HepG2 (cell line): Measurements from ENCODE around the gene AIP. TPM values are rescaled to one million over a fixed set of nuclear protein-coding genes. Genes with fewer than 3 reads are reported as not detected.

Experiments
- ATAC-seq: fragments of 200-7000 bp; cut with Tn5 transposase; 3 replicates; pipeline ENCODE4 v1.9.1; 2020; ENCODE audit warnings: mild to moderate bottlenecking, moderate library complexity
- BruUV-seq: library from RNA; stranded (reverse); fragments of 400-500 nt; replicated peaks from 2 replicates; lab custom pipeline; 2021; lab: Mats Ljungman, UMichigan
- CTCF ChIA-PET: fragments of 300-600 bp; formaldehyde crosslinking; extraction: SDS; loops from one replicate; lab custom pipeline; 2021; ENCODE audit warnings: low total read pairs, inconsistent platforms, low intra/inter-chr PET ratio; lab: Yijun Ruan, JAX
- POLR2A ChIA-PET: fragments of 350-600 bp; sonication (Branson Sonifier 250); formaldehyde crosslinking; loops from one replicate; lab custom pipeline; 2020; ENCODE audit warnings: antibody characterized with exemption, inconsistent platforms; lab: Yijun Ruan, JAX
- DNase-seq: peaks from one replicate; pipeline ENCODE4 v3.0.0-alpha.2; 2015; ENCODE audit warnings: low spot score
- FAIRE-seq: peaks from 3 replicates; lab custom pipeline; 2011; peaks lifted over from hg19 to GRCh38; lab: Jason Lieb, UNC
- H2AFZ ChIP-seq: one replicate; pipeline ENCODE4 v1.6.1; 2011; ENCODE audit warnings: low read length, inconsistent platforms
- H3K27ac ChIP-seq: fragments of 300-600 bp; 3 replicates; pipeline ENCODE4 v1.8.0; 2011; ENCODE audit warnings: mixed run types, mild to moderate bottlenecking, mixed read lengths, low read length, inconsistent platforms; ENCODE audit not compliant: insufficient read depth; ENCODE audit errors: extremely low read length
- H3K27me3 ChIP-seq, 2 experiments: fragments of 200-600 bp in 1 of 2; 2 replicates in 1 of 2; 3 replicates in 1 of 2; pipeline versions ENCODE4 v1.6.0 to v1.8.0; 2011; ENCODE audit warnings: low read length in 2 of 2, mild to moderate bottlenecking in 2 of 2, moderate library complexity in 2 of 2, inconsistent platforms in 1 of 2; ENCODE audit not compliant: insufficient read depth in 2 of 2, control insufficient read depth in 1 of 2
- H3K36me3 ChIP-seq, 2 experiments: fragments of 200-600 bp in 1 of 2; replicated peaks in 1 of 2; 2 replicates in 1 of 2; 3 replicates in 1 of 2; pipeline versions ENCODE4 v1.5.1 to v1.8.0; 2011; ENCODE audit warnings: low read length in 2 of 2, inconsistent platforms in 1 of 2; ENCODE audit not compliant: insufficient read depth in 2 of 2, control insufficient read depth in 1 of 2
- H3K4me1 ChIP-seq: 2 replicates; pipeline ENCODE4 v1.5.1; 2012; ENCODE audit warnings: low read length, inconsistent platforms; ENCODE audit not compliant: insufficient read depth
- H3K4me2 ChIP-seq: 2 replicates; pipeline ENCODE4 v1.6.0; 2011; ENCODE audit warnings: low read depth, low read length, inconsistent platforms
- H3K4me3 ChIP-seq, 3 experiments: fragments of 200-600 bp in 1 of 3; sonication (generic), shearing (Covaris generic) in 1 of 3; replicated peaks in 1 of 3; 2 replicates each; pipeline ENCODE4 v1.5.1; 2011 to 2016; ENCODE audit warnings: low read length in 3 of 3, inconsistent platforms in 2 of 3, low read depth in 2 of 3, mild to moderate bottlenecking in 2 of 3, control low read depth in 1 of 3, mixed read lengths in 1 of 3; ENCODE audit not compliant: insufficient read depth in 1 of 3
- H3K79me2 ChIP-seq: one replicate; pipeline ENCODE4 v1.6.1; 2011; ENCODE audit warnings: low read length, inconsistent platforms; ENCODE audit not compliant: insufficient read depth
- H3K9ac ChIP-seq: 2 replicates; pipeline ENCODE4 v1.6.0; 2011; ENCODE audit warnings: mild to moderate bottlenecking, low read depth, low read length, inconsistent platforms; ENCODE audit not compliant: insufficient read depth
- H3K9me3 ChIP-seq: 2 replicates; pipeline ENCODE4 v1.5.1; 2012; ENCODE audit warnings: mild to moderate bottlenecking, low read length
- H4K20me1 ChIP-seq: 2 replicates; pipeline ENCODE4 v1.6.0; 2011; ENCODE audit warnings: inconsistent platforms, mild to moderate bottlenecking, low read length, moderate library complexity; ENCODE audit not compliant: insufficient read depth
- CENPT ChIP-seq: sonication (generic); formaldehyde crosslinking; IDR thresholded peaks from 2 replicates; pipeline ENCODE4 v1.8.0; 2022; ENCODE audit warnings: low read depth, mild to moderate bottlenecking, moderate library complexity, missing genetic modification reagents
- FOXA3 ChIP-seq: IDR thresholded peaks from 2 replicates; pipeline ENCODE4 v1.6.1; 2016; ENCODE audit warnings: missing genetic modification reagents, missing compliant biosample characterization
- GTF2F1 ChIP-seq: fragments of 150-350 bp; IDR thresholded peaks from 2 replicates; pipeline ENCODE4 v1.6.1; 2014; ENCODE audit warnings: low read length
- HDAC2 ChIP-seq: sonication (generic); formaldehyde crosslinking; IDR thresholded peaks from 2 replicates; pipeline ENCODE4 v1.4.0; 2020; ENCODE audit warnings: missing genetic modification reagents
- HOXA3 ChIP-seq: sonication (generic); formaldehyde crosslinking; IDR thresholded peaks from 2 replicates; pipeline ENCODE4 v1.5.0; 2020; ENCODE audit warnings: missing genetic modification reagents
- MEIS1 ChIP-seq: sonication (generic); formaldehyde crosslinking; IDR thresholded peaks from 2 replicates; pipeline ENCODE4 v1.9.0; 2021; ENCODE audit warnings: mild to moderate bottlenecking, missing genetic modification reagents, moderate library complexity, borderline replicate concordance
- SUZ12 ChIP-seq: fragments of 150-350 bp; IDR thresholded peaks from 2 replicates; pipeline ENCODE4 v1.6.1; 2014; ENCODE audit warnings: low read depth, low read length
- TBX3 ChIP-seq: fragments of 450-650 bp; IDR thresholded peaks from 2 replicates; pipeline ENCODE4 v1.6.1; 2017; ENCODE audit warnings: antibody characterized with exemption, mild to moderate bottlenecking, inconsistent platforms, borderline replicate concordance
- XRCC5 ChIP-seq: fragments of 200-400 bp; formaldehyde crosslinking; optimal IDR thresholded peaks from 2 replicates; pipeline ENCODE3; 2017; ENCODE audit warnings: mild to moderate bottlenecking, low read length
- ZFP36L2 ChIP-seq: sonication (generic); formaldehyde crosslinking; IDR thresholded peaks from 2 replicates; pipeline ENCODE4 v1.4.0; 2020; ENCODE audit warnings: missing genetic modification reagents
- ZNF225 ChIP-seq: sonication (generic); formaldehyde crosslinking; IDR thresholded peaks from 2 replicates; pipeline ENCODE4 v1.4.0; 2020; ENCODE audit warnings: mild to moderate bottlenecking, missing genetic modification reagents
- ZNF331 ChIP-seq: sonication (generic); formaldehyde crosslinking; IDR thresholded peaks from 2 replicates; pipeline ENCODE4 v1.4.0; 2020; ENCODE audit warnings: missing genetic modification reagents
- WGBS: methylation state at CpG from one replicate; pipeline ENCODE4 v1.1.6; 2017; ENCODE audit warnings: low lambda C conversion rate; 5-methylcytosine and 5-hydroxymethylcytosine counted together
- in situ Hi-C: cut with HindIII; loops from 2 replicates; pipeline ENCODE4 v1.10.0; 2017; ENCODE audit warnings: low pct_unique_long_range_greater_than_20kb; ENCODE audit not compliant: extremely low pct_ligation_motif_present
- intact Hi-C: fragments of 100-400 bp; cut with micrococcal nuclease; formaldehyde crosslinking; loops from one replicate; pipeline ENCODE4 v1.10.0; 2022; ENCODE audit not compliant: unreplicated experiment
- polyA plus RNA-seq, 8 experiments: library from polyadenylated mRNA; depleted of rRNA in 3 of 8; stranded (reverse) in 7 of 8; unstranded in 1 of 8; fragments of >200 nt; fragmentation: Illumina TruSeq in 4 of 8; extraction: Trizol in 4 of 8; gene quantifications; 2 replicates each; pipeline versions ENCODE4 v1.2.1 to v1.2.3, GENCODE V29; 2011 to 2016; ENCODE audit warnings: low read depth in 4 of 8, missing spikeins in 1 of 8, mixed read lengths in 1 of 8; ENCODE audit not compliant: insufficient read depth in 1 of 8
- total RNA-seq, 5 experiments: library from RNA; depleted of rRNA; stranded (reverse); fragments of >200 nt; fragmentation: Illumina TruSeq; extraction: Trizol; gene quantifications; 2 replicates each; pipeline ENCODE4 v1.2.3, GENCODE V29; 2016; ENCODE audit warnings: low read depth in 1 of 5
- TF ChIP-seq, protein P1 (sequence below): sonication (generic); formaldehyde crosslinking; IDR thresholded peaks from 2 replicates; pipeline ENCODE4 v1.5.0; 2020; ENCODE audit warnings: missing genetic modification reagents
- TF ChIP-seq, protein P2 (sequence below): sonication (generic); formaldehyde crosslinking; IDR thresholded peaks from 2 replicates; pipeline ENCODE4 v1.4.0; 2020; ENCODE audit warnings: mild to moderate bottlenecking, missing genetic modification reagents
- TF ChIP-seq, protein P3 (sequence below): sonication (generic); formaldehyde crosslinking; IDR thresholded peaks from 2 replicates; pipeline ENCODE4 v1.8.0; 2022; ENCODE audit warnings: mild to moderate bottlenecking, missing genetic modification reagents, moderate library complexity
- TF ChIP-seq, protein P4 (sequence below): IDR thresholded peaks from 2 replicates; pipeline ENCODE4 v1.6.1; 2016; ENCODE audit warnings: low read depth

Gene AIP
- total and polyA plus RNA-seq, 2 of the 13 experiments (the other 11 are each of a cell fraction or from before 2014, with no cell fraction given): 51.8 to 110 TPM

- TF ChIP-seq, protein P1, sequence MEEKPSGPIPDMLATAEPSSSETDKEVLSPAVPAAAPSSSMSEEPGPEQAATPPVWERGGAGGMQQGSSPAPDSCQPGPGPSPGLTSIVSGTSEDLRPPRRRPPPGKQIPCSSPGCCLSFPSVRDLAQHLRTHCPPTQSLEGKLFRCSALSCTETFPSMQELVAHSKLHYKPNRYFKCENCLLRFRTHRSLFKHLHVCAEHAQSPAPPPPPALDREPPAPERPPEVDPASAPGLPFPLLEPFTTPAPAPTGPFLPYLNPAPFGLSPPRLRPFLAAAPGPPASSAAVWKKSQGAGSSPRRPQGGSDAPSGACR: no peak
- no peak for TF ChIP-seq CENPT
- no peak for TF ChIP-seq FOXA3 (CRISPR knock-in tag)
These were observed 13.3 kb downstream of the AIP start (continued) for GRCh38 chr11:67496113-67496512.

DNA sequence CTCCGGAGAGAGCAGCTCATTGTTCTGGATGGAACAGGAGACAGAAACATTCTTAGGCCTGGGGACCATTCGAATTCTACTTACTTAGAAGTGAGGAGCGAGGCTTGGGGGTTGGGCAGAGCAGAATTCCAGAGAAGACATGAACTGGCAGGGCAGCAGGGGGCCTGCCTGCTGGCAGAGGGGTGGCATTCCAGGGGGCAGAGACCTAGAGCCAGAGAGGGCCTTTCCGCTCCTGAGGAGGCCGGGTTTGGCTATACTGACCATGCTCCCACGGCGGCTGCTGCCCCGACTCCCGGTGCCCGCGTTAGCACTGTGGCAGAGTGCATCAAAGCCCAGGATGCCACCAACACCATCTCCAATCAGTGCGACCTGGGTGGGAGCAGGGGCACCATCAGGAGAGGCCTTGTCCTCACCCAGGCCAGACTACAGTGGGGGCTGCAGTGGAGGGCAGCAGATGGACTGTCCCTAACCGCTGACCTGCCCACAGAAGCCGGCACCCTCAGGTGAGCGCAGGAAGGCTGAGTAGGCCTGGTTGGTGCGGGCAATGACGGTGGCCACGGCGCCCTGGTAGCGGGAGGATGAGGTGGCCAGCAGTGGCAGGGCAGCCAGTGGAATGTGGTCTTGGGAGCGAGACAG lies 14.9 kb downstream of the AIP start:
- H4K20me1 ChIP-seq: no peaks in the 10 kb centered on the region
- 94% methylated on average over 11 of the region's 21 CpGs for WGBS
- TF ChIP-seq TBX3 (no peak), HOXA3 (CRISPR knock-in tag) (no peak), ZNF225 (CRISPR knock-in tag) (no peak), MEIS1 (CRISPR knock-in tag) (no peak), SUZ12 (no peak), ZFP36L2 (CRISPR knock-in tag) (no peak), XRCC5 (no peak), ZNF331 (CRISPR knock-in tag) (no peak), HDAC2 (CRISPR knock-in tag) (no peak), GTF2F1 (no peak)
- TF ChIP-seq, protein P2, sequence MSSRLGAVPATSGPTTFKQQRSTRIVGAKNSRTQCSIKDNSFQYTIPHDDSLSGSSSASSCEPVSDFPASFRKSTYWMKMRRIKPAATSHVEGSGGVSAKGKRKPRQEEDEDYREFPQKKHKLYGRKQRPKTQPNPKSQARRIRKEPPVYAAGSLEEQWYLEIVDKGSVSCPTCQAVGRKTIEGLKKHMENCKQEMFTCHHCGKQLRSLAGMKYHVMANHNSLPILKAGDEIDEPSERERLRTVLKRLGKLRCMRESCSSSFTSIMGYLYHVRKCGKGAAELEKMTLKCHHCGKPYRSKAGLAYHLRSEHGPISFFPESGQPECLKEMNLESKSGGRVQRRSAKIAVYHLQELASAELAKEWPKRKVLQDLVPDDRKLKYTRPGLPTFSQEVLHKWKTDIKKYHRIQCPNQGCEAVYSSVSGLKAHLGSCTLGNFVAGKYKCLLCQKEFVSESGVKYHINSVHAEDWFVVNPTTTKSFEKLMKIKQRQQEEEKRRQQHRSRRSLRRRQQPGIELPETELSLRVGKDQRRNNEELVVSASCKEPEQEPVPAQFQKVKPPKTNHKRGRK (CRISPR knock-in tag): no peak
- TF ChIP-seq, protein P3, sequence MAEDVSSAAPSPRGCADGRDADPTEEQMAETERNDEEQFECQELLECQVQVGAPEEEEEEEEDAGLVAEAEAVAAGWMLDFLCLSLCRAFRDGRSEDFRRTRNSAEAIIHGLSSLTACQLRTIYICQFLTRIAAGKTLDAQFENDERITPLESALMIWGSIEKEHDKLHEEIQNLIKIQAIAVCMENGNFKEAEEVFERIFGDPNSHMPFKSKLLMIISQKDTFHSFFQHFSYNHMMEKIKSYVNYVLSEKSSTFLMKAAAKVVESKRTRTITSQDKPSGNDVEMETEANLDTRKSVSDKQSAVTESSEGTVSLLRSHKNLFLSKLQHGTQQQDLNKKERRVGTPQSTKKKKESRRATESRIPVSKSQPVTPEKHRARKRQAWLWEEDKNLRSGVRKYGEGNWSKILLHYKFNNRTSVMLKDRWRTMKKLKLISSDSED (CRISPR knock-in tag): no peak
- TF ChIP-seq, protein P4, sequence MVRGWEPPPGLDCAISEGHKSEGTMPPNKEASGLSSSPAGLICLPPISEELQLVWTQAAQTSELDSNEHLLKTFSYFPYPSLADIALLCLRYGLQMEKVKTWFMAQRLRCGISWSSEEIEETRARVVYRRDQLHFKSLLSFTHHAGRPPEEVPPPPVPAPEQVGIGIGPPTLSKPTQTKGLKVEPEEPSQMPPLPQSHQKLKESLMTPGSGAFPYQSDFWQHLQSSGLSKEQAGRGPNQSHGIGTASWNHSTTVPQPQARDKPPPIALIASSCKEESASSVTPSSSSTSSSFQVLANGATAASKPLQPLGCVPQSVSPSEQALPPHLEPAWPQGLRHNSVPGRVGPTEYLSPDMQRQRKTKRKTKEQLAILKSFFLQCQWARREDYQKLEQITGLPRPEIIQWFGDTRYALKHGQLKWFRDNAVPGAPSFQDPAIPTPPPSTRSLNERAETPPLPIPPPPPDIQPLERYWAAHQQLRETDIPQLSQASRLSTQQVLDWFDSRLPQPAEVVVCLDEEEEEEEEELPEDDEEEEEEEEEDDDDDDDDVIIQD (CRISPR knock-in tag): no peak
- H3K27me3 ChIP-seq: no peaks in the 10 kb centered on the region
- no peak for ATAC-seq
- FAIRE-seq: no peak
- DNase-seq: no peak
- H3K79me2 ChIP-seq: no peaks in the 10 kb centered on the region
- intact Hi-C loops (no loop called here), in situ Hi-C loops (no loop called here)
- H3K27ac ChIP-seq: no peak overlapping the region
- H3K4me3 ChIP-seq: no peak overlapping the region
- no peak overlapping the region for H2AFZ ChIP-seq
- H3K9ac ChIP-seq: no peak overlapping the region
- H3K36me3 ChIP-seq: peaks cover 0 to 1% of the 10 kb centered on the region in 2 experiments; a peak in 2 of 5 replicates
- H3K4me2 ChIP-seq: no peak overlapping the region
- CTCF ChIA-PET: no interaction called here
- POLR2A ChIA-PET: no interaction called here
- no peaks in the 10 kb centered on the region for H3K9me3 ChIP-seq
- no TSS peak for BruUV-seq
- no peaks in the 10 kb centered on the region for H3K4me1 ChIP-seq
